ENCODE data around the gene DMTF1.

DMTF1 gene

GRCh38 chr7:87107949-87108776 is 44.1 kb upstream of the DMTF1 start:
- no peak overlapping the region for H3K4me3 ChIP-seq (ENCODE audit: insufficient read depth, low read length, poor library complexity, severe bottlenecking)
- no peaks in the 10 kb centered on the region for H3K9me3 ChIP-seq (ENCODE audit: insufficient read depth, low read length)
- H4K20me1 ChIP-seq (ENCODE audit: low read depth, low read length): no peaks in the 10 kb centered on the region
- TF ChIP-seq EZH2phosphoT487 (conservative IDR thresholded peaks at IDR 0.05; ENCODE audit: low read length): no peak
- TF ChIP-seq CTCF (IDR thresholded peaks at IDR 0.05; ENCODE audit: insufficient read depth, low read length, poor library complexity, severe bottlenecking): no peak
- H3K79me2 ChIP-seq (ENCODE audit: insufficient read depth, low read length): no peaks in the 10 kb centered on the region
- no peak overlapping the region for H3K4me2 ChIP-seq (ENCODE audit: low read depth, low read length, poor library complexity, severe bottlenecking)
- no peak overlapping the region for H2AFZ ChIP-seq (ENCODE audit: low read depth, low read length, severe bottlenecking)
- no peak overlapping the region for H3K9ac ChIP-seq (ENCODE audit: low read length)
- no peaks in the 10 kb centered on the region for H3K27me3 ChIP-seq (ENCODE audit: low read length)
- no peaks in the 10 kb centered on the region for H3F3A ChIP-seq (ENCODE audit: insufficient read depth)
- no peaks in the 10 kb centered on the region for H3K36me3 ChIP-seq (ENCODE audit: low read length)
- H3K9me2 ChIP-seq (replicated peaks; ENCODE audit: insufficient read depth, low read length): no peaks in the 10 kb centered on the region
- no peak overlapping the region for H3K27ac ChIP-seq (ENCODE audit: low read depth, low read length)

GRCh38 chr7:87110778-87111177 is 41.5 kb upstream of the DMTF1 start:
- no peak overlapping the region for H2AFZ ChIP-seq (ENCODE audit: low read depth, low read length, severe bottlenecking)
- TF ChIP-seq CTCF (IDR thresholded peaks at IDR 0.05; ENCODE audit: insufficient read depth, low read length, poor library complexity, severe bottlenecking) (no peak), EZH2phosphoT487 (conservative IDR thresholded peaks at IDR 0.05; ENCODE audit: low read length) (no peak)
- no peak overlapping the region for H3K9ac ChIP-seq (ENCODE audit: low read length)
- no peaks in the 10 kb centered on the region for H3K36me3 ChIP-seq (ENCODE audit: low read length)
- no peaks in the 10 kb centered on the region for H3K9me3 ChIP-seq (ENCODE audit: insufficient read depth, low read length)
- no peaks in the 10 kb centered on the region for H3K79me2 ChIP-seq (ENCODE audit: insufficient read depth, low read length)
- no peak overlapping the region for H3K4me2 ChIP-seq (ENCODE audit: low read depth, low read length, poor library complexity, severe bottlenecking)
- no peak overlapping the region for H3K27ac ChIP-seq (ENCODE audit: low read depth, low read length)
- no peaks in the 10 kb centered on the region for H4K20me1 ChIP-seq (ENCODE audit: low read depth, low read length)
- no peaks in the 10 kb centered on the region for H3K9me2 ChIP-seq (replicated peaks; ENCODE audit: insufficient read depth, low read length)
- no peaks in the 10 kb centered on the region for H3K27me3 ChIP-seq (ENCODE audit: low read length)
- no peaks in the 10 kb centered on the region for H3F3A ChIP-seq (ENCODE audit: insufficient read depth)
- no peak overlapping the region for H3K4me3 ChIP-seq (ENCODE audit: insufficient read depth, low read length, poor library complexity, severe bottlenecking)

DNA sequence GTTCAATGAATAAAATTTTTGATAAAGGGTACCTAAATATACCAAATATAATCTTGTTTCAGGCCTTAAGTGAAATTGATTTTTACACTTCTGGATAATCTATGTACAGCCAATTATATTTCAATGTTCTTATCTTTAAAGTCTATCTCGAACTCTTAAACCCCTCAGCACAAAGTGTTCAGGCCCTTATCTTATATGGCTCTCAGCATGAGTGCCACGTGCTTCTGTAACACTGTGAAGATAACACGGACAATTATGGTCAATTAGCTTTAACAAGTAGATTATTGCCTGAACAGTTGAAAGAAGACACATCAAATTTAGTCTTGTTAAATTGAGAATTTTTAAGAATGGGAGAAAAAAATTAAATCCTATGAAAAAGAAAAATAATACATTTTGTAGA is 40.4 kb upstream of the DMTF1 start:
- H3F3A ChIP-seq (ENCODE audit: insufficient read depth): no peaks in the 10 kb centered on the region
- H2AFZ ChIP-seq (ENCODE audit: low read depth, low read length, severe bottlenecking): no peak overlapping the region
- no peak overlapping the region for H3K4me3 ChIP-seq (ENCODE audit: insufficient read depth, low read length, poor library complexity, severe bottlenecking)
- H3K27ac ChIP-seq (ENCODE audit: low read depth, low read length): no peak overlapping the region
- TF ChIP-seq EZH2phosphoT487 (conservative IDR thresholded peaks at IDR 0.05; ENCODE audit: low read length) (no peak), CTCF (IDR thresholded peaks at IDR 0.05; ENCODE audit: insufficient read depth, low read length, poor library complexity, severe bottlenecking) (no peak)
- no peaks in the 10 kb centered on the region for H3K36me3 ChIP-seq (ENCODE audit: low read length)
- no peaks in the 10 kb centered on the region for H3K27me3 ChIP-seq (ENCODE audit: low read length)
- H3K4me2 ChIP-seq (ENCODE audit: low read depth, low read length, poor library complexity, severe bottlenecking): no peak overlapping the region
- no peaks in the 10 kb centered on the region for H3K79me2 ChIP-seq (ENCODE audit: insufficient read depth, low read length)
- no peaks in the 10 kb centered on the region for H3K9me2 ChIP-seq (replicated peaks; ENCODE audit: insufficient read depth, low read length)
- H3K9me3 ChIP-seq (ENCODE audit: insufficient read depth, low read length): no peaks in the 10 kb centered on the region
- no peak overlapping the region for H3K9ac ChIP-seq (ENCODE audit: low read length)
- H4K20me1 ChIP-seq (ENCODE audit: low read depth, low read length): no peaks in the 10 kb centered on the region

Data from SU-DHL-6 (cell line).